Measurements from ENCODE around the gene KAT8. TPM values are rescaled to one million over a fixed set of nuclear protein-coding genes. Genes with fewer than 3 reads are reported as not detected.
A peak's percentile ranks its signal among the peaks of the same experiment; 100 is the strongest.

The KAT8 gene
- total and polyA plus RNA-seq, 2 of the 13 experiments (the other 11 are each of a cell fraction or from before 2014, with no cell fraction given): 79.0 to 84.2 TPM

- TF ChIP-seq SP140L (CRISPR knock-in tag; IDR thresholded peaks at IDR 0.05; ENCODE audit: borderline replicate concordance) (peak; percentile 54; the same call in 1 of the 2 replicates), SALL2 (CRISPR knock-in tag; IDR thresholded peaks at IDR 0.05) (peak; percentile 95), ZNF644 (CRISPR knock-in tag; IDR thresholded peaks at IDR 0.05; ENCODE audit: low read depth) (peak; percentile 65; the same call in 1 of the 2 replicates), RCOR2 (CRISPR knock-in tag; IDR thresholded peaks at IDR 0.05) (peak; percentile 79), MEIS2 (CRISPR knock-in tag; IDR thresholded peaks at IDR 0.05) (peak; percentile 95), TAF15 (IDR thresholded peaks at IDR 0.05; ENCODE audit: low read depth, low read length, poor library complexity, severe bottlenecking) (peak; percentile 51), AGO2 (optimal IDR thresholded peaks at IDR 0.05; ENCODE audit: low read depth, low read length) (no peak), ZNF142 (CRISPR knock-in tag; IDR thresholded peaks at IDR 0.05) (peak; percentile 89; the same call in 1 of the 2 replicates), BATF2 (CRISPR knock-in tag; IDR thresholded peaks at IDR 0.05) (peak; percentile 63; the same call in 1 of the 2 replicates), GATAD2A (CRISPR knock-in tag; IDR thresholded peaks at IDR 0.05) (peak; percentile 93), ZNF543 (CRISPR knock-in tag; IDR thresholded peaks at IDR 0.05) (peak; percentile 95), FLYWCH1 (CRISPR knock-in tag; IDR thresholded peaks at IDR 0.05) (no peak), ZNF564 (CRISPR knock-in tag; IDR thresholded peaks at IDR 0.05) (peak; percentile 95), RBFOX2 (IDR thresholded peaks at IDR 0.05; ENCODE audit: low read depth, low read length) (peak; percentile 92), CC2D1A (CRISPR knock-in tag; IDR thresholded peaks at IDR 0.05) (peak; percentile 52; the same call in 1 of the 2 replicates), ELF3 (CRISPR knock-in tag; IDR thresholded peaks at IDR 0.05) (peak; percentile 90), ZNF331 (CRISPR knock-in tag; IDR thresholded peaks at IDR 0.05) (peak; percentile 98), MXD3 (CRISPR knock-in tag; IDR thresholded peaks at IDR 0.05) (peak; percentile 98), ARNT2 (CRISPR knock-in tag; IDR thresholded peaks at IDR 0.05; ENCODE audit: low read depth) (peak; percentile 99), ZNF20 (CRISPR knock-in tag; IDR thresholded peaks at IDR 0.05) (no peak), ATF1 (CRISPR knock-in tag; IDR thresholded peaks at IDR 0.05) (no peak), ZFP82 (CRISPR knock-in tag; IDR thresholded peaks at IDR 0.05; ENCODE audit: borderline replicate concordance) (peak; percentile 96; the same call in 1 of the 2 replicates), PCBP1 (IDR thresholded peaks at IDR 0.05; ENCODE audit: borderline replicate concordance, low read depth, low read length) (no peak), ZNF672 (CRISPR knock-in tag; IDR thresholded peaks at IDR 0.05) (no peak; the same call in 1 of the 2 replicates), ZNF326 (CRISPR knock-in tag; IDR thresholded peaks at IDR 0.05; ENCODE audit: borderline replicate concordance) (no peak), ZFP1 (CRISPR knock-in tag; IDR thresholded peaks at IDR 0.05) (peak; percentile 78; the same call in 1 of the 2 replicates), NR2F2 (IDR thresholded peaks at IDR 0.05; ENCODE audit: borderline replicate concordance, low read depth) (peak; percentile 45; the same call in 1 of the 2 replicates)
Observed at GRCh38 chr16:31105677-31106213, 11.7 kb upstream of the KAT8 start (continued).

Data from HepG2 (cell line).